ENCODE data around the gene BCAS1.

DNA sequence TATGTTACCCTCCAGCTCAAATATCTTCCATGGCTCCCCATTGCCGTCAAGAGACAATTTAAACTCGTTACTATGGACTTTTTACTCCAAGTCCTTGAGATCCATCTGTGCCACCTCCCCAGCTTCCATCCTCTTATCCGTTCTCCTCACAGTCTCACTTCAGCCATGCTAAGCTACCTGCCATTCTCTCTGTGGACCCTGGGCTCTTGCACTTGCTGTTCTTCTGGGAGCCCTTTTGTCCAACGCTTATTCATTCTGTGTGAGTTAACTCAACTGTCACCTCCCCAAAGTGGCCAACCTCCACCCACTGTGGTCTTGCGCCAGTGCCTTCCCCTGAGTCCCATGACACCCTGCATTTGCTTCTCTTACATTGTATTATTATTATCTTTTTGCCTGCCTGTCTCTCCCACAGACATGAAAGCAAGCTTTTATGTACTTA is 132.4 kb downstream of the BCAS1 start:
- TF ChIP-seq, protein P1, sequence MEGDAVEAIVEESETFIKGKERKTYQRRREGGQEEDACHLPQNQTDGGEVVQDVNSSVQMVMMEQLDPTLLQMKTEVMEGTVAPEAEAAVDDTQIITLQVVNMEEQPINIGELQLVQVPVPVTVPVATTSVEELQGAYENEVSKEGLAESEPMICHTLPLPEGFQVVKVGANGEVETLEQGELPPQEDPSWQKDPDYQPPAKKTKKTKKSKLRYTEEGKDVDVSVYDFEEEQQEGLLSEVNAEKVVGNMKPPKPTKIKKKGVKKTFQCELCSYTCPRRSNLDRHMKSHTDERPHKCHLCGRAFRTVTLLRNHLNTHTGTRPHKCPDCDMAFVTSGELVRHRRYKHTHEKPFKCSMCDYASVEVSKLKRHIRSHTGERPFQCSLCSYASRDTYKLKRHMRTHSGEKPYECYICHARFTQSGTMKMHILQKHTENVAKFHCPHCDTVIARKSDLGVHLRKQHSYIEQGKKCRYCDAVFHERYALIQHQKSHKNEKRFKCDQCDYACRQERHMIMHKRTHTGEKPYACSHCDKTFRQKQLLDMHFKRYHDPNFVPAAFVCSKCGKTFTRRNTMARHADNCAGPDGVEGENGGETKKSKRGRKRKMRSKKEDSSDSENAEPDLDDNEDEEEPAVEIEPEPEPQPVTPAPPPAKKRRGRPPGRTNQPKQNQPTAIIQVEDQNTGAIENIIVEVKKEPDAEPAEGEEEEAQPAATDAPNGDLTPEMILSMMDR (IDR thresholded peaks at IDR 0.05) = no peak
- no peak for TF ChIP-seq POLR2A (IDR thresholded peaks at IDR 0.05)

Measured in adrenal gland (tissue), 5 donors.